SU-DHL-6 (cell line): ENCODE data around the gene MAG.
A peak's percentile ranks its signal among the peaks of the same experiment; 100 is the strongest.

Experiments
- H2AFZ ChIP-seq: fragments of 200-600 bp; sonication (generic); 2 replicates; pipeline ENCODE4 v1.6.1; 2014; ENCODE audit warnings: low read depth, mild to moderate bottlenecking, moderate library complexity, mixed read lengths, antibody characterized with exemption, low read length; ENCODE audit not compliant: severe bottlenecking
- H3F3A ChIP-seq: fragments of 200-600 bp; shearing (Covaris generic); 2 replicates; pipeline ENCODE4 v1.6.0; 2016; ENCODE audit warnings: antibody characterized with exemption, mild to moderate bottlenecking; ENCODE audit not compliant: insufficient read depth
- H3K27ac ChIP-seq: fragments of 200-600 bp; sonication (generic); 2 replicates; pipeline ENCODE4 v1.5.1; 2016; ENCODE audit warnings: low read depth, mild to moderate bottlenecking, low read length, moderate library complexity, mixed read lengths
- H3K27me3 ChIP-seq: fragments of 200-600 bp; sonication (generic), shearing (Covaris generic); 2 replicates; pipeline ENCODE4 v1.6.0; 2014; ENCODE audit warnings: mild to moderate bottlenecking, low read length
- H3K36me3 ChIP-seq: fragments of 200-600 bp; sonication (generic); 2 replicates; pipeline ENCODE4 v1.6.1; 2014; ENCODE audit warnings: mild to moderate bottlenecking, low read length, mixed read lengths
- H3K4me2 ChIP-seq: fragments of 300-600, 200-600 bp; shearing (Covaris generic), sonication (generic); 2 replicates; pipeline ENCODE4 v1.6.0; 2014; ENCODE audit warnings: low read length, low read depth, mild to moderate bottlenecking; ENCODE audit not compliant: poor library complexity, severe bottlenecking
- H3K4me3 ChIP-seq: fragments of 200-600 bp; sonication (generic); 2 replicates; pipeline ENCODE4 v1.5.1; 2014; ENCODE audit warnings: antibody characterized with exemption, low read length, mild to moderate bottlenecking, mixed read lengths; ENCODE audit not compliant: insufficient read depth, poor library complexity, severe bottlenecking
- H3K79me2 ChIP-seq: fragments of 200-600 bp; sonication (generic); 2 replicates; pipeline ENCODE4 v1.6.1; 2014; ENCODE audit warnings: mild to moderate bottlenecking, low read length, moderate library complexity; ENCODE audit not compliant: insufficient read depth
- H3K9ac ChIP-seq: fragments of 200-600 bp; sonication (generic); 2 replicates; pipeline ENCODE4 v1.7.0; 2014; ENCODE audit warnings: mild to moderate bottlenecking, low read length
- H3K9me2 ChIP-seq: fragments of 200-600 bp; sonication (generic); replicated peaks from 2 replicates; pipeline ENCODE4 v1.6.1; 2014; ENCODE audit warnings: low read length; ENCODE audit not compliant: insufficient read depth
- H3K9me3 ChIP-seq: fragments of 200-600 bp; sonication (generic); 2 replicates; pipeline ENCODE4 v1.6.1; 2014; ENCODE audit warnings: low read length, mixed read lengths; ENCODE audit not compliant: insufficient read depth
- H4K20me1 ChIP-seq: fragments of 200-600 bp; sonication (generic); 2 replicates; pipeline ENCODE4 v1.6.1; 2014; ENCODE audit warnings: low read depth, mild to moderate bottlenecking, antibody characterized with exemption, low read length, moderate library complexity, mixed read lengths
- CTCF ChIP-seq: fragments of 200-600 bp; sonication (generic); IDR thresholded peaks from one replicate; pipeline ENCODE4 v1.5.1; 2017; ENCODE audit warnings: antibody characterized with exemption, mild to moderate bottlenecking, low read length, moderate library complexity; ENCODE audit not compliant: insufficient read depth, poor library complexity, severe bottlenecking
- EZH2phosphoT487 ChIP-seq: fragments of 200-600 bp; sonication (generic), shearing (Covaris generic); conservative IDR thresholded peaks from 2 replicates; pipeline ENCODE4 v1.6.1; 2018; ENCODE audit warnings: mild to moderate bottlenecking, antibody characterized with exemption, low read length, moderate library complexity, mixed read lengths

The MAG gene

GRCh38 chr19:35248310-35249145, 43.4 kb upstream of the MAG start, which contains the start of gene LSR:
Gene LSR (plus strand): TSS chr19:35249002. CDS start chr19:35249023, 21 bp downstream.
- peak within 1 kb of the TSS; percentile 85 for H3K4me3 ChIP-seq
- peak within 1 kb of the TSS; percentile 74 for H2AFZ ChIP-seq
- H4K20me1 ChIP-seq = no peaks in the 10 kb centered on the region
- H3K4me2 ChIP-seq = peak within 1 kb of the TSS; percentile 59
- H3K27me3 ChIP-seq = no peaks in the 10 kb centered on the region
- peaks cover 16% of the 10 kb centered on the region for H3F3A ChIP-seq
- H3K9ac ChIP-seq = peak within 1 kb of the TSS; percentile 85
- TF ChIP-seq CTCF = no peak
- TF ChIP-seq EZH2phosphoT487 = no peak
- H3K36me3 ChIP-seq = no peaks in the 10 kb centered on the region
- H3K9me3 ChIP-seq = no peaks in the 10 kb centered on the region
- H3K79me2 ChIP-seq = peaks cover 16% of the 10 kb centered on the region; the same call in 1 of the 2 replicates
- H3K27ac ChIP-seq = peak within 1 kb of the TSS; percentile 79
- H3K9me2 ChIP-seq = no peaks in the 10 kb centered on the region

- peak overlapping the region; percentile 85 for H3K9ac ChIP-seq
- no peaks in the 10 kb centered on the region for H3K9me2 ChIP-seq
- peak overlapping the region; percentile 85 for H3K4me3 ChIP-seq
- H3K9me3 ChIP-seq = no peaks in the 10 kb centered on the region
- TF ChIP-seq CTCF (no peak), EZH2phosphoT487 (no peak)
- peaks cover 16% of the 10 kb centered on the region; the same call in 1 of the 2 replicates for H3K79me2 ChIP-seq
- H3K27me3 ChIP-seq = no peaks in the 10 kb centered on the region
- peak overlapping the region; percentile 79 for H3K27ac ChIP-seq
- H3K36me3 ChIP-seq = no peaks in the 10 kb centered on the region
- H4K20me1 ChIP-seq = no peaks in the 10 kb centered on the region
- H3F3A ChIP-seq = peaks cover 16% of the 10 kb centered on the region
- H3K4me2 ChIP-seq = peak overlapping the region; percentile 59
- peak overlapping the region; percentile 74 for H2AFZ ChIP-seq
Observed at GRCh38 chr19:35249146-35249847, 42.7 kb upstream of the MAG start.

GRCh38 chr19:35249848-35250711, 41.9 kb upstream of the MAG start:
- H3K27me3 ChIP-seq = no peaks in the 10 kb centered on the region
- peak overlapping the region; percentile 85 for H3K4me3 ChIP-seq
- peak overlapping the region; percentile 59 for H3K4me2 ChIP-seq
- H4K20me1 ChIP-seq = no peaks in the 10 kb centered on the region
- no peak overlapping the region for H2AFZ ChIP-seq
- no peak overlapping the region for H3K27ac ChIP-seq
- H3K9me2 ChIP-seq = no peaks in the 10 kb centered on the region
- no peaks in the 10 kb centered on the region for H3K9me3 ChIP-seq
- peaks cover 16% of the 10 kb centered on the region; the same call in 1 of the 2 replicates for H3K79me2 ChIP-seq
- peak overlapping the region; percentile 85 for H3K9ac ChIP-seq
- H3F3A ChIP-seq = peaks cover 16% of the 10 kb centered on the region
- no peaks in the 10 kb centered on the region for H3K36me3 ChIP-seq
- TF ChIP-seq CTCF = no peak
- no peak for TF ChIP-seq EZH2phosphoT487
